Measurements from ENCODE around the gene TARBP1.

- TF ChIP-seq CTCF (conservative IDR thresholded peaks at IDR 0.05): no peak
- no peak for TF ChIP-seq ZFX (IDR thresholded peaks at IDR 0.05)
Measured at GRCh38 chr1:234500269-234500668, 21.3 kb upstream of the TARBP1 start.
